ENCODE data around the gene PDZD2.

PDZD2 gene

DNA sequence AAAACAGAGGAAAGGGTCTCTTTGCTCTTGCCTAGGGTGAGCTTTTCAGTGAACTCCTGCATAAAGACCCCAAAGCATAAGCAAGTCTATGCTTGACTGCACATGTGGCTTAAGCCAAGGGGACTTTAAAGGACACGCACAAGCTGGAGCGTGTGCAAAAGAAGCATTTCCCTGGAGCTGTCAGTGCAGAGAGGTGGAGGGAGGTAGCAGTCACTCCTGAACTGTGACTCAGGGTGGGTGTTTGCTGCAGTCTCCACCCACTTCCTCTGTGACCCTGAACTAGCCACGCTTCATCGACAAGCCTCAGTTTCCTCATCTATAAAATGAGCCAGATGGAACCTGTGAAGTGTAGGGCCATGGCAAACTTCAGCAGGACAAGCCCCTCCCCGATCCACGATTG lies 72.4 kb downstream of the PDZD2 start:
- Histone ChIP-seq H3K4me2 (ENCODE audit: low read depth, low read length, poor library complexity, severe bottlenecking) (no peak overlapping the region), H4K20me1 (ENCODE audit: insufficient read depth, low read length, poor library complexity, severe bottlenecking) (no peaks in the 10 kb centered on the region), H3K9me2 (replicated peaks; ENCODE audit: low read depth, low read length) (no peaks in the 10 kb centered on the region), H3K9me3 (ENCODE audit: insufficient read depth, low read depth, low read length) (no peaks in the 10 kb centered on the region), H2AFZ (ENCODE audit: low read length) (no peak overlapping the region), H3K27me3 (ENCODE audit: insufficient read depth, low read length, poor library complexity, severe bottlenecking) (no peaks in the 10 kb centered on the region), H3F3A (ENCODE audit: low read depth) (no peaks in the 10 kb centered on the region), H3K4me3 (ENCODE audit: low read length, poor library complexity, severe bottlenecking) (no peak overlapping the region), H3K79me2 (ENCODE audit: insufficient read depth, low read length) (no peaks in the 10 kb centered on the region), H3K36me3 (ENCODE audit: insufficient read depth, low read length) (no peaks in the 10 kb centered on the region), H3K4me1 (ENCODE audit: insufficient read depth, low read length, poor library complexity, severe bottlenecking) (no peaks in the 10 kb centered on the region), H3K9ac (ENCODE audit: low read depth, low read length, poor library complexity, severe bottlenecking) (no peak overlapping the region)
- TF ChIP-seq, protein P1, sequence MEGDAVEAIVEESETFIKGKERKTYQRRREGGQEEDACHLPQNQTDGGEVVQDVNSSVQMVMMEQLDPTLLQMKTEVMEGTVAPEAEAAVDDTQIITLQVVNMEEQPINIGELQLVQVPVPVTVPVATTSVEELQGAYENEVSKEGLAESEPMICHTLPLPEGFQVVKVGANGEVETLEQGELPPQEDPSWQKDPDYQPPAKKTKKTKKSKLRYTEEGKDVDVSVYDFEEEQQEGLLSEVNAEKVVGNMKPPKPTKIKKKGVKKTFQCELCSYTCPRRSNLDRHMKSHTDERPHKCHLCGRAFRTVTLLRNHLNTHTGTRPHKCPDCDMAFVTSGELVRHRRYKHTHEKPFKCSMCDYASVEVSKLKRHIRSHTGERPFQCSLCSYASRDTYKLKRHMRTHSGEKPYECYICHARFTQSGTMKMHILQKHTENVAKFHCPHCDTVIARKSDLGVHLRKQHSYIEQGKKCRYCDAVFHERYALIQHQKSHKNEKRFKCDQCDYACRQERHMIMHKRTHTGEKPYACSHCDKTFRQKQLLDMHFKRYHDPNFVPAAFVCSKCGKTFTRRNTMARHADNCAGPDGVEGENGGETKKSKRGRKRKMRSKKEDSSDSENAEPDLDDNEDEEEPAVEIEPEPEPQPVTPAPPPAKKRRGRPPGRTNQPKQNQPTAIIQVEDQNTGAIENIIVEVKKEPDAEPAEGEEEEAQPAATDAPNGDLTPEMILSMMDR (conservative IDR thresholded peaks at IDR 0.05; ENCODE audit: low read length): no peak
- TF ChIP-seq EZH2phosphoT487 (IDR thresholded peaks at IDR 0.05; ENCODE audit: borderline replicate concordance): no peak

DNA sequence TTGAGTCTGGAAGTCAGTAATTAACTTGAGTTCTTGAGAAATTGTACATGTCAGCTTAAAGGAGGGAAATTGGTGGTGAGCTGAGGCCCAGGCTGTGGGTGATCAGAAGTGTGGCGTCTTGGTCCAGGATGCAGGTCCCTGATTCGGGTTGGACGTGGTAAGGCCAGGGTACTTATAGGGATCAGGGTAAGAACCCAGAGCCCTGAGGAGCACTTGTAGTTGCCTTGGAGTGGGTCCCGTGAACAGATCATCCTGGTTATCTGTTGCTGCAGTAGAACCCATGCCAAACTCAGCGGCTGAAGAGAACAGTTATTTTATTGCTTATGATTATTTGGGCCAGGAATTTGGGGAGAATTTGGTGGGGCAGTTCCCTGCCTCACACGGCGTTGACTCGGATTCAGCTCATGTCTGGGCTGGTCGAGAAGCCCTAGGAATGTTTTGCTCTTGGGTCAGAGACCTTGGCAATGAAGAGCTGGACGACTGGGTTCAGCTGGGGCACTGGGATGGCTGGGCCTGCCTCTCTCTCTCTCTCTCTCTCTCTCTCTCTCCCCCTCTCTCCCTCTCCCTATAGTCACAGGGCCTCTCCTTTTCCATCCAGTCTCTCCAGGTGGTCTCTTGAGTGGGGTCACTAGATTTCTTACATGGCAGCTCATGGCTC lies 73.1 kb downstream of the PDZD2 start:
- no peak overlapping the region for H2AFZ ChIP-seq (ENCODE audit: low read length)
- H3K9me2 ChIP-seq (replicated peaks; ENCODE audit: low read depth, low read length): no peaks in the 10 kb centered on the region
- H3K4me1 ChIP-seq (ENCODE audit: insufficient read depth, low read length, poor library complexity, severe bottlenecking): no peaks in the 10 kb centered on the region
- H3K4me3 ChIP-seq (ENCODE audit: low read length, poor library complexity, severe bottlenecking): no peak overlapping the region
- no peaks in the 10 kb centered on the region for H4K20me1 ChIP-seq (ENCODE audit: insufficient read depth, low read length, poor library complexity, severe bottlenecking)
- H3K9me3 ChIP-seq (ENCODE audit: insufficient read depth, low read depth, low read length): no peaks in the 10 kb centered on the region
- no peak overlapping the region for H3K4me2 ChIP-seq (ENCODE audit: low read depth, low read length, poor library complexity, severe bottlenecking)
- no peak overlapping the region for H3K9ac ChIP-seq (ENCODE audit: low read depth, low read length, poor library complexity, severe bottlenecking)
- H3K27me3 ChIP-seq (ENCODE audit: insufficient read depth, low read length, poor library complexity, severe bottlenecking): no peaks in the 10 kb centered on the region
- no peaks in the 10 kb centered on the region for H3K79me2 ChIP-seq (ENCODE audit: insufficient read depth, low read length)
- H3F3A ChIP-seq (ENCODE audit: low read depth): no peaks in the 10 kb centered on the region
- TF ChIP-seq, protein P1 (conservative IDR thresholded peaks at IDR 0.05; ENCODE audit: low read length): no peak
- no peak for TF ChIP-seq EZH2phosphoT487 (IDR thresholded peaks at IDR 0.05; ENCODE audit: borderline replicate concordance)
- no peaks in the 10 kb centered on the region for H3K36me3 ChIP-seq (ENCODE audit: insufficient read depth, low read length)

DNA sequence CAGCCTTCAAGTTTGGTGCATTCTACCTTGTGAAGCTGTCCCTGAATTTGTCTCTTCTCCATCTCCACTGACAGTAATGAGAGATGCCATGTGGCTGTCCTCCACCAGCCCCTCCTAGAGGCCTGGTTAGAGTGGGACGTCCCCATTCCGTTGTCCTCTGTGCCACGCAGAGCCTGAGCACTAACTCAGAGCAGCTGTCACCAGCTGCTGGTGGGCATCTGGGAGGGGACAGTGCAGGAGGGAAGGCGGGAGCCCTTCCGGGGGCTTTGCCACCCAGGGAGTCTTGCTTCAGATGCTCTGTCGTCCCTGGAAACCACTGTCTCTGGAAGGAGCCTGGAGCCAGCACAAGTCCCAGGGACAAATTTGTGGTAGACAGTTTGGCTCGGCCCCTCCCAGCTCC lies 78.6 kb downstream of the PDZD2 start:
- no peak overlapping the region for H3K4me2 ChIP-seq (ENCODE audit: low read depth, low read length, poor library complexity, severe bottlenecking)
- no peaks in the 10 kb centered on the region for H3K9me3 ChIP-seq (ENCODE audit: insufficient read depth, low read depth, low read length)
- no peaks in the 10 kb centered on the region for H3K9me2 ChIP-seq (replicated peaks; ENCODE audit: low read depth, low read length)
- H3K4me1 ChIP-seq (ENCODE audit: insufficient read depth, low read length, poor library complexity, severe bottlenecking): no peaks in the 10 kb centered on the region
- H3K9ac ChIP-seq (ENCODE audit: low read depth, low read length, poor library complexity, severe bottlenecking): no peak overlapping the region
- H3K36me3 ChIP-seq (ENCODE audit: insufficient read depth, low read length): no peaks in the 10 kb centered on the region
- H4K20me1 ChIP-seq (ENCODE audit: insufficient read depth, low read length, poor library complexity, severe bottlenecking): no peaks in the 10 kb centered on the region
- H2AFZ ChIP-seq (ENCODE audit: low read length): no peak overlapping the region
- no peak overlapping the region for H3K4me3 ChIP-seq (ENCODE audit: low read length, poor library complexity, severe bottlenecking)
- TF ChIP-seq, protein P1 (conservative IDR thresholded peaks at IDR 0.05; ENCODE audit: low read length): no peak
- no peak for TF ChIP-seq EZH2phosphoT487 (IDR thresholded peaks at IDR 0.05; ENCODE audit: borderline replicate concordance)
- H3F3A ChIP-seq (ENCODE audit: low read depth): no peaks in the 10 kb centered on the region
- H3K27me3 ChIP-seq (ENCODE audit: insufficient read depth, low read length, poor library complexity, severe bottlenecking): no peaks in the 10 kb centered on the region
- H3K79me2 ChIP-seq (ENCODE audit: insufficient read depth, low read length): no peaks in the 10 kb centered on the region

Data from Loucy (cell line).